Smooth muscle cell of the coronary artery (primary cell): Measurements from ENCODE around the gene ID3. TPM values are rescaled to one million over a fixed set of nuclear protein-coding genes. Genes with fewer than 3 reads are reported as not detected.

Experiments
- total RNA-seq: library from RNA; depleted of rRNA; stranded (reverse); fragments of >200 nt; gene quantifications from 2 replicates; pipeline ENCODE4 v1.2.3, GENCODE V29; 2014; ENCODE audit warnings: low replicate concordance

ID3 gene
- total RNA-seq, result 12.9 and 509 TPM in 2 replicates

GRCh38 chr1:23559136-23559984 is at the start of gene ID3:
ID3 (minus strand) TSS chr1:23559501; CDS start chr1:23559426, 75 bp downstream.

DNA sequence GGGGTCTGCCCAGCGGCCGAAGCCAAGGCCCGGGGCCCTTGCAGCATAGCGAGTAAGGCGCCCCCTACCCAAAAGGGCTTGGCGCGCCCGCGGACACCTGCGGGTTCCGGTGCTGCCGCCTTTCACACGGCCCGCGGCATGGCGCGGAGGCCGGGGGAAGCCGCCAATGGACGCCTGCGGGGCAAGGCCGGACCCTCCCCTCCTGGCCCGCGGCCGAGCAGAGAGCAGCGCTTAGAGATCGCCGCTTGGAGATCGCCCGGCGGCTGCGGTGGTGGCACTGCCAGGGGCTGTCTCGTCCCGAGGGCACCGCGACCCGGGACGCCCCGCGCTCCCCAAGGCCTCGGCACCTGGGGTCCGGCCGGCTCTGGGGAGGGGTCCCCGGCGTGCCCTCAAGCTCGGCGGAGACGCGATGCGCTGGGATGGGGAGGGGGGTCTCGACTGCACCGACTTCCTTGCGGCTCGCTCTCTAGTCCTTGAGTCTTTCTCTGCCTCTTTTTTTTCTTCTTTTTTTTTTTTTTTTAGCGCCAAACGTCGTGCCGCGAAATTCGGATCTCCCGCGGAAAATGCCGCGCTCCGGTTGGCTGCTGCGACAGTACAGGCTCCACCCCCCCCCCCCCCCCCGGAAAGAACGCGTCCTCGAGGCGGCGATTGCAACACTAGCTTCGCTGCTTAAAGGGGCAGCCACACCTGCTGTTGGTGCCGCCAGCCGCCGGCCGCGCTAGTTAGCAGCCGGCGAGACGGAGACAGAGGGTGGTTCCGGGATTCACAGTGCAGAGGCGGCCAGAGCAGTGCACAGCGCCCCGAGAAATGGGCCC is 28.3 kb downstream of the ID3 start, which contains the start of gene E2F2:
E2F2 (minus strand) TSS at position 487 of the 815 bp plus-strand sequence; CDS start at position 47, 440 bp downstream.

Other genes starting within 250 kb of the ID3 start
- gene HNRNPR, start 215.2 kb downstream of the ID3 start, total RNA-seq, result 94.8 and 106 TPM in 2 replicates
- gene ZNF436, start 189.7 kb downstream of the ID3 start, total RNA-seq, result 14.4 and 29.7 TPM in 2 replicates
- gene TCEA3, start 134.8 kb downstream of the ID3 start, total RNA-seq, result 6.2 and 32.6 TPM in 2 replicates
- gene ASAP3, start 75.3 kb downstream of the ID3 start, total RNA-seq, result 22.6 and 83.3 TPM in 2 replicates
- gene E2F2, start 28.3 kb downstream of the ID3 start, total RNA-seq, result 0.15 TPM in 1 of 2 replicates, not detected in the other
- 1,088 and 1,595 TPM in 2 replicates for gene RPL11, start 132.3 kb upstream of the ID3 start, total RNA-seq
- 7.3 and 19.5 TPM in 2 replicates for gene ELOA, start 184.0 kb upstream of the ID3 start, total RNA-seq
- gene PITHD1, start 218.9 kb upstream of the ID3 start, total RNA-seq, result 29.8 and 30.2 TPM in 2 replicates
- gene LYPLA2, start 231.6 kb upstream of the ID3 start, total RNA-seq, result 21.2 and 45.5 TPM in 2 replicates
- 8.0 and 27.4 TPM in 2 replicates for gene GALE, start 241.3 kb upstream of the ID3 start, total RNA-seq